ENCODE data around the gene SERPINB1. TPM values are rescaled to one million over a fixed set of nuclear protein-coding genes. Genes with fewer than 3 reads are reported as not detected.

SERPINB1 gene
- total RNA-seq, 3 donors from 2014 or later (not counting 1 experiment from before 2014, with no cell fraction given), result 74.8 to 80.2 (median 78.1) TPM

- DNase-seq (no peak), ATAC-seq (peak in 1 of 3 donors; percentile 40)
- H3K27me3 ChIP-seq (ENCODE audit: control insufficient read depth, insufficient read depth, low read length), result no peaks in the 10 kb centered on the region
- no peak overlapping the region for H3K27ac ChIP-seq (ENCODE audit: low read length)
- Mint-ChIP-seq H3K4me3 (no peak overlapping the region), H3K9me3 (no peaks in the 10 kb centered on the region), H3K27ac (no peak overlapping the region), H3K4me1 (peaks cover 16 to 20% of the 10 kb centered on the region in 2 donors), H3K36me3 (peaks cover 12% of the 10 kb centered on the region), H3K27me3 (ENCODE audit: low read depth in 2 of 2) (no peaks in the 10 kb centered on the region)
- no peak overlapping the region for H3K4me3 ChIP-seq (ENCODE audit: low read length)
- H3K36me3 ChIP-seq (ENCODE audit: control insufficient read depth, insufficient read depth, low read length), result peaks cover 18% of the 10 kb centered on the region
- 67% methylated on average over 4 of the region's 4 CpGs for WGBS (ENCODE audit: insufficient coverage)
- H3K9me3 ChIP-seq (ENCODE audit: control insufficient read depth, insufficient read depth, low read length), result no peaks in the 10 kb centered on the region
- TF ChIP-seq CTCF (IDR thresholded peaks at IDR 0.05), result no peak
- intact Hi-C loops (cut with micrococcal nuclease), result no loop called here
- H3K4me1 ChIP-seq (ENCODE audit: control insufficient read depth, insufficient read depth, low read length), result no peaks in the 10 kb centered on the region
These were observed 13.0 kb downstream of the SERPINB1 start for GRCh38 chr6:2828629-2829028.

- DNase-seq (no peak), ATAC-seq (no peak)
- Mint-ChIP-seq H3K36me3 (peaks cover 12% of the 10 kb centered on the region), H3K4me1 (peaks cover 15 to 20% of the 10 kb centered on the region in 2 donors), H3K27ac (no peak overlapping the region), H3K27me3 (ENCODE audit: low read depth in 2 of 2) (no peaks in the 10 kb centered on the region), H3K4me3 (no peak overlapping the region), H3K9me3 (no peaks in the 10 kb centered on the region)
- peaks cover 5% of the 10 kb centered on the region for H3K36me3 ChIP-seq (ENCODE audit: control insufficient read depth, insufficient read depth, low read length)
- no peak overlapping the region for H3K27ac ChIP-seq (ENCODE audit: low read length)
- intact Hi-C loops (cut with micrococcal nuclease), result no loop called here
- TF ChIP-seq CTCF (IDR thresholded peaks at IDR 0.05), result no peak
- no peaks in the 10 kb centered on the region for H3K27me3 ChIP-seq (ENCODE audit: control insufficient read depth, insufficient read depth, low read length)
- no peaks in the 10 kb centered on the region for H3K4me1 ChIP-seq (ENCODE audit: control insufficient read depth, insufficient read depth, low read length)
- 94% methylated on average over 6 of the region's 6 CpGs for WGBS (ENCODE audit: insufficient coverage)
- H3K9me3 ChIP-seq (ENCODE audit: control insufficient read depth, insufficient read depth, low read length), result no peaks in the 10 kb centered on the region
- no peak overlapping the region for H3K4me3 ChIP-seq (ENCODE audit: low read length)
These were observed 14.5 kb downstream of the SERPINB1 start for GRCh38 chr6:2827142-2827541.

- no peak overlapping the region for H3K4me3 ChIP-seq (ENCODE audit: low read length)
- Mint-ChIP-seq H3K36me3 (peaks cover 2% of the 10 kb centered on the region), H3K27me3 (ENCODE audit: low read depth in 2 of 2) (no peaks in the 10 kb centered on the region), H3K4me3 (no peak overlapping the region), H3K27ac (no peak overlapping the region), H3K4me1 (peaks cover 15 to 20% of the 10 kb centered on the region in 2 donors), H3K9me3 (no peaks in the 10 kb centered on the region)
- no peak overlapping the region for H3K27ac ChIP-seq (ENCODE audit: low read length)
- DNase-seq (no peak), ATAC-seq (no peak)
- 67% methylated on average over 1 of the region's 2 CpGs for WGBS (ENCODE audit: insufficient coverage)
- H3K4me1 ChIP-seq (ENCODE audit: control insufficient read depth, insufficient read depth, low read length), result no peaks in the 10 kb centered on the region
- H3K9me3 ChIP-seq (ENCODE audit: control insufficient read depth, insufficient read depth, low read length), result no peaks in the 10 kb centered on the region
- no peaks in the 10 kb centered on the region for H3K27me3 ChIP-seq (ENCODE audit: control insufficient read depth, insufficient read depth, low read length)
- TF ChIP-seq CTCF (IDR thresholded peaks at IDR 0.05), result no peak
- H3K36me3 ChIP-seq (ENCODE audit: control insufficient read depth, insufficient read depth, low read length), result no peaks in the 10 kb centered on the region
- intact Hi-C loops (cut with micrococcal nuclease), result no loop called here
These were observed 15.5 kb downstream of the SERPINB1 start for GRCh38 chr6:2826131-2826530.

- Histone ChIP-seq H3K9me3 (ENCODE audit: control insufficient read depth, insufficient read depth, low read length) (no peaks in the 10 kb centered on the region), H3K27me3 (ENCODE audit: control insufficient read depth, insufficient read depth, low read length) (no peaks in the 10 kb centered on the region), H3K27ac (ENCODE audit: low read length) (no peak overlapping the region), H3K4me1 (ENCODE audit: control insufficient read depth, insufficient read depth, low read length) (no peaks in the 10 kb centered on the region), H3K36me3 (ENCODE audit: control insufficient read depth, insufficient read depth, low read length) (no peaks in the 10 kb centered on the region), H3K4me3 (ENCODE audit: low read length) (no peak overlapping the region)
- intact Hi-C loops (cut with micrococcal nuclease), result no loop called here
- ATAC-seq, result no peak
- no peak for TF ChIP-seq CTCF (IDR thresholded peaks at IDR 0.05)
- Mint-ChIP-seq H3K9me3 (no peaks in the 10 kb centered on the region), H3K4me3 (no peak overlapping the region), H3K27ac (no peak overlapping the region), H3K36me3 (no peaks in the 10 kb centered on the region), H3K4me1 (peaks cover 16 to 20% of the 10 kb centered on the region in 2 donors), H3K27me3 (ENCODE audit: low read depth in 2 of 2) (no peaks in the 10 kb centered on the region)
- DNase-seq, result no peak
- 98% methylated on average over 7 of the region's 7 CpGs for WGBS (ENCODE audit: insufficient coverage)
These were observed 18.4 kb downstream of the SERPINB1 start for GRCh38 chr6:2823104-2823850.
